H9 (cell line): ENCODE measurements around the gene SHISA7. TPM values are rescaled to one million over a fixed set of nuclear protein-coding genes. Genes with fewer than 3 reads are reported as not detected.

ENCODE experiments used
- DNase-seq: peaks from one replicate; pipeline ENCODE4 v3.0.0-alpha.2; 2017
- H2AFZ ChIP-seq: one replicate; pipeline ENCODE4 v1.6.1; 2013; ENCODE audit warnings: mild to moderate bottlenecking, low read length, control low read depth, moderate library complexity
- H2AK5ac ChIP-seq: 2 replicates; pipeline ENCODE4 v1.6.1; 2013; ENCODE audit warnings: low read length, control low read depth, mixed read lengths; ENCODE audit not compliant: insufficient read length
- H2BK120ac ChIP-seq: one replicate; pipeline ENCODE4 v1.6.1; 2013; ENCODE audit warnings: low read depth, mild to moderate bottlenecking, low read length, control low read depth, inconsistent platforms; ENCODE audit not compliant: poor library complexity, severe bottlenecking
- H2BK12ac ChIP-seq: 2 replicates; pipeline ENCODE4 v1.6.1; 2013; ENCODE audit warnings: low read length, control low read depth, mixed read lengths, low read depth; ENCODE audit not compliant: insufficient read length
- H2BK15ac ChIP-seq: 2 replicates; pipeline ENCODE4 v1.6.1; 2013; ENCODE audit warnings: low read depth, low read length, control low read depth
- H2BK20ac ChIP-seq: one replicate; pipeline ENCODE4 v1.6.1; 2013; ENCODE audit warnings: low read depth, mild to moderate bottlenecking, low read length, control low read depth, inconsistent platforms; ENCODE audit not compliant: poor library complexity, severe bottlenecking
- H2BK5ac ChIP-seq: 2 replicates; pipeline ENCODE4 v1.6.1; 2013; ENCODE audit warnings: low read length, control low read depth, mixed read lengths; ENCODE audit not compliant: insufficient read length
- H3K14ac ChIP-seq: 2 replicates; pipeline ENCODE4 v1.6.1; 2013; ENCODE audit warnings: low read length, control low read depth; ENCODE audit not compliant: insufficient read depth
- H3K18ac ChIP-seq: 2 replicates; pipeline ENCODE4 v1.6.1; 2013; ENCODE audit warnings: low read depth, mild to moderate bottlenecking, mixed read lengths, low read length, control low read depth; ENCODE audit not compliant: insufficient read length
- H3K23ac ChIP-seq: 2 replicates; pipeline ENCODE4 v1.6.1; 2013; ENCODE audit warnings: low read length, control low read depth, mixed read lengths, low read depth; ENCODE audit not compliant: insufficient read length
- H3K23me2 ChIP-seq: 2 replicates; pipeline ENCODE4 v1.6.1; 2013; ENCODE audit warnings: low read depth, mild to moderate bottlenecking, mixed read lengths, low read length, control low read depth; ENCODE audit not compliant: insufficient read length, poor library complexity, severe bottlenecking
- H3K27ac ChIP-seq: 2 replicates; pipeline ENCODE4 v1.5.1; 2013; ENCODE audit warnings: low read length, control low read depth, mixed read lengths, low read depth; ENCODE audit not compliant: insufficient read length
- H3K27me3 ChIP-seq: 2 replicates; pipeline ENCODE4 v1.6.1; 2013; ENCODE audit warnings: low read length, control low read depth, inconsistent platforms; ENCODE audit not compliant: insufficient read depth
- H3K4ac ChIP-seq: 2 replicates; pipeline ENCODE4 v1.6.1; 2013; ENCODE audit warnings: low read depth, mild to moderate bottlenecking, control low read depth, inconsistent platforms, low read length, moderate library complexity
- H3K4me1 ChIP-seq: 2 replicates; pipeline ENCODE4 v1.6.1; 2013; ENCODE audit warnings: low read length, control low read depth, inconsistent platforms; ENCODE audit not compliant: insufficient read depth
- H3K4me2 ChIP-seq: 2 replicates; pipeline ENCODE4 v1.6.1; 2013; ENCODE audit warnings: low read length, control low read depth, mixed read lengths; ENCODE audit not compliant: insufficient read length, insufficient read depth
- H3K56ac ChIP-seq: 2 replicates; pipeline ENCODE4 v1.6.1; 2013; ENCODE audit warnings: low read depth, mild to moderate bottlenecking, mixed read lengths, low read length, control low read depth; ENCODE audit not compliant: insufficient read length
- H3K79me1 ChIP-seq: 2 replicates; pipeline ENCODE4 v1.6.1; 2013; ENCODE audit warnings: low read depth, mild to moderate bottlenecking, moderate library complexity, low read length, control low read depth, inconsistent platforms; ENCODE audit not compliant: insufficient read depth, poor library complexity, severe bottlenecking
- H3K79me2 ChIP-seq: 2 replicates; pipeline ENCODE4 v1.6.1; 2013; ENCODE audit warnings: low read length, control low read depth, inconsistent platforms; ENCODE audit not compliant: insufficient read depth
- H3K9ac ChIP-seq: 2 replicates; pipeline ENCODE4 v1.6.1; 2013; ENCODE audit warnings: low read length, control low read depth, mixed read lengths; ENCODE audit not compliant: insufficient read length; ENCODE audit errors: extremely low read depth
- H3K9me3 ChIP-seq: one replicate; pipeline ENCODE4 v1.6.1; 2013; ENCODE audit warnings: low read depth, low read length, inconsistent platforms; ENCODE audit not compliant: control insufficient read depth
- H3T11ph ChIP-seq: one replicate; pipeline ENCODE4 v1.6.1; 2013; ENCODE audit warnings: mild to moderate bottlenecking, low read length, control low read depth, inconsistent platforms
- H4K20me1 ChIP-seq: one replicate; pipeline ENCODE4 v1.6.1; 2013; ENCODE audit not compliant: control insufficient read depth, insufficient read length, insufficient read depth
- H4K5ac ChIP-seq: 2 replicates; pipeline ENCODE4 v1.6.1; 2013; ENCODE audit warnings: low read depth, mild to moderate bottlenecking, mixed read lengths, low read length, control low read depth; ENCODE audit not compliant: insufficient read length
- H4K8ac ChIP-seq: replicated peaks from 2 replicates; pipeline ENCODE4 v1.6.1; 2013; ENCODE audit warnings: low read length, control low read depth, mixed read lengths, low read depth; ENCODE audit not compliant: insufficient read length
- H4K91ac ChIP-seq: 2 replicates; pipeline ENCODE4 v1.6.1; 2013; ENCODE audit warnings: low read depth, mild to moderate bottlenecking, moderate library complexity, mixed read lengths, low read length, control low read depth; ENCODE audit not compliant: insufficient read length
- H3K27ac Mint-ChIP-seq, 3 experiments: 2 replicates in 2 of 3; 3 replicates in 1 of 3; pipeline ENCODE4 v1.8.0; 2020 to 2021; ENCODE audit warnings: mixed read lengths in 3 of 3, mild to moderate bottlenecking in 1 of 3, moderate library complexity in 1 of 3
- H3K27me3 Mint-ChIP-seq: 2 replicates; pipeline ENCODE4 v1.8.0; 2021; ENCODE audit warnings: low read depth, mild to moderate bottlenecking, moderate library complexity, mixed read lengths
- H3K36me3 Mint-ChIP-seq, 3 experiments: 2 replicates in 2 of 3; 3 replicates in 1 of 3; pipeline ENCODE4 v1.8.0; 2020 to 2021; ENCODE audit warnings: low read depth in 3 of 3, mixed read lengths in 3 of 3; ENCODE audit not compliant: insufficient read depth in 1 of 3
- H3K4me1 Mint-ChIP-seq, 2 experiments: 2 replicates each; pipeline ENCODE4 v1.8.0; 2020; ENCODE audit warnings: mixed read lengths in 2 of 2
- H3K4me3 Mint-ChIP-seq, 2 experiments: 2 replicates in 1 of 2; 3 replicates in 1 of 2; pipeline ENCODE4 v1.8.0; 2020 to 2021; ENCODE audit warnings: mild to moderate bottlenecking in 2 of 2, mixed read lengths in 2 of 2, moderate library complexity in 1 of 2
- H3K9me3 Mint-ChIP-seq, 2 experiments: 2 replicates in 1 of 2; 3 replicates in 1 of 2; pipeline ENCODE4 v1.8.0; 2020; ENCODE audit warnings: mild to moderate bottlenecking in 2 of 2, mixed read lengths in 2 of 2, moderate library complexity in 1 of 2
- WGBS: extraction: QIAGEN DNeasy Blood & Tissue Kit; methylation state at CpG from one replicate; pipeline ENCODE4 v1.1.7; 2013; ENCODE audit warnings: missing lambda C conversion rate, low lambda C conversion rate, mixed read lengths; ENCODE audit not compliant: insufficient read length; ENCODE audit errors: extremely low coverage; 5-methylcytosine and 5-hydroxymethylcytosine counted together
- total RNA-seq: library from RNA; stranded (reverse); gene quantifications from 2 replicates; pipeline ENCODE4 v1.2.1, GENCODE V29; 2021
- TF ChIP-seq, protein P1 (sequence below): fragments of 200-600 bp; sonication (generic); conservative IDR thresholded peaks from 3 replicates; pipeline ENCODE4 v1.8.0; 2021; ENCODE audit warnings: antibody characterized with exemption, mild to moderate bottlenecking

Gene SHISA7
- total RNA-seq, 1 experiment from 2014 or later = 0.31 TPM

DNA sequence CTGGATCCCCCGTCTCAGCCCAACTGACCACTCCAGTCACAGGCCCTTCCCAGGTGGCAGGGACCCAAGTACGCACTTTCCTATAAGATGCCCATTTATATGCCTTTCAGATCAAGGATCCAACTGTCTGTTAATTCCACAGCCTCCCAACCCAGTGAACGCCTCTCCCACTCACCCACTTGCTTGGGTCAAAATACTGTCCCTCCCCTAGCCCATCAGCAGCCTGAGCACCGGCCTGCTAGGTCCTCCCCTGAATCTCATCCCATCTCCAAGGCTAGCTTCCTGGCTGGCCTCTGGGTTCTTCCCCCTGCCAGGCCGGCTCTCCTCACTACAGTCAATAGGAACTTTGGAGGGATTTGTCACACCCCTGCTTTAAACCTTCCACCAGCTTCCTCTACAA lies 37.5 kb downstream of the SHISA7 start:
- Histone ChIP-seq H3K27me3 (no peaks in the 10 kb centered on the region), H3K23me2 (peaks cover 6% of the 10 kb centered on the region), H3K14ac (no peak overlapping the region), H2BK120ac (no peak overlapping the region), H2AK5ac (no peak overlapping the region), H2BK5ac (no peak overlapping the region), H3K4ac (no peak overlapping the region), H3T11ph (no peak overlapping the region), H3K79me2 (peaks cover 14% of the 10 kb centered on the region; the same call in 1 of the 2 replicates), H3K18ac (no peak overlapping the region), H3K9ac (peak overlapping the region; percentile 18), H2BK20ac (no peak overlapping the region), H3K56ac (no peak overlapping the region), H3K79me1 (peaks cover 7% of the 10 kb centered on the region), H2BK15ac (no peak overlapping the region), H3K4me1 (no peaks in the 10 kb centered on the region; the same call in 1 of the 2 replicates), H3K27ac (no peak overlapping the region), H4K91ac (no peak overlapping the region), H4K8ac (no peak overlapping the region), H2AFZ (no peak overlapping the region), H3K9me3 (no peaks in the 10 kb centered on the region), H4K20me1 (no peaks in the 10 kb centered on the region), H3K23ac (no peak overlapping the region), H2BK12ac (no peak overlapping the region), H4K5ac (no peak overlapping the region), H3K4me2 (peak overlapping the region; percentile 77)
- peaks cover 51 to 65% (median 61%) of the 10 kb centered on the region in 3 experiments for H3K36me3 Mint-ChIP-seq
- H3K4me1 Mint-ChIP-seq = peaks cover 19 to 42% of the 10 kb centered on the region in 2 experiments
- peaks cover 15% of the 10 kb centered on the region for H3K27me3 Mint-ChIP-seq
- TF ChIP-seq, protein P1, sequence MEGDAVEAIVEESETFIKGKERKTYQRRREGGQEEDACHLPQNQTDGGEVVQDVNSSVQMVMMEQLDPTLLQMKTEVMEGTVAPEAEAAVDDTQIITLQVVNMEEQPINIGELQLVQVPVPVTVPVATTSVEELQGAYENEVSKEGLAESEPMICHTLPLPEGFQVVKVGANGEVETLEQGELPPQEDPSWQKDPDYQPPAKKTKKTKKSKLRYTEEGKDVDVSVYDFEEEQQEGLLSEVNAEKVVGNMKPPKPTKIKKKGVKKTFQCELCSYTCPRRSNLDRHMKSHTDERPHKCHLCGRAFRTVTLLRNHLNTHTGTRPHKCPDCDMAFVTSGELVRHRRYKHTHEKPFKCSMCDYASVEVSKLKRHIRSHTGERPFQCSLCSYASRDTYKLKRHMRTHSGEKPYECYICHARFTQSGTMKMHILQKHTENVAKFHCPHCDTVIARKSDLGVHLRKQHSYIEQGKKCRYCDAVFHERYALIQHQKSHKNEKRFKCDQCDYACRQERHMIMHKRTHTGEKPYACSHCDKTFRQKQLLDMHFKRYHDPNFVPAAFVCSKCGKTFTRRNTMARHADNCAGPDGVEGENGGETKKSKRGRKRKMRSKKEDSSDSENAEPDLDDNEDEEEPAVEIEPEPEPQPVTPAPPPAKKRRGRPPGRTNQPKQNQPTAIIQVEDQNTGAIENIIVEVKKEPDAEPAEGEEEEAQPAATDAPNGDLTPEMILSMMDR = no peak
- DNase-seq = no peak
- WGBS = no CpG with 5 or more reads among the region's 5 CpGs
- H3K9me3 Mint-ChIP-seq = peaks cover 20% of the 10 kb centered on the region in 2 experiments
- H3K27ac Mint-ChIP-seq = peak overlapping the region in 2 of 3 experiments; percentile 61 to 79; a peak in 4 of 7 replicates
- peak overlapping the region; percentile 88 to 90 for H3K4me3 Mint-ChIP-seq
